Stimulated activated naive CD8-positive, alpha-beta T cell treated with anti-CD3 and anti-CD28 coated beads, Interleukin-15, amount 100 ng/mL, for 72 hours (primary cell): ENCODE measurements around the gene WDFY2.

Experiments
- ATAC-seq: fragments of 150-1000 bp; cut with Tn5 transposase; 2 replicates; pipeline ENCODE4 v1.10.0; 2021; ENCODE audit warnings: mild to moderate bottlenecking, moderate library complexity
- DNase-seq, 2 donors: peaks; one replicate each; pipeline ENCODE4 v3.0.0; 2021 to 2022
- H3K27ac Mint-ChIP-seq, 2 donors: one replicate each; pipeline ENCODE4 v1.8.0; 2022; ENCODE audit warnings: mild to moderate bottlenecking in 2 of 2, mixed read lengths in 2 of 2, moderate library complexity in 2 of 2
- H3K27me3 Mint-ChIP-seq: one replicate; pipeline ENCODE4 v1.8.0; 2022; ENCODE audit warnings: mixed read lengths
- H3K4me1 Mint-ChIP-seq: one replicate; pipeline ENCODE4 v1.8.0; 2022; ENCODE audit warnings: mild to moderate bottlenecking, mixed read lengths
- H3K4me3 Mint-ChIP-seq, 2 donors: one replicate each; pipeline ENCODE4 v1.8.0; 2022; ENCODE audit warnings: mild to moderate bottlenecking in 2 of 2, mixed read lengths in 2 of 2, moderate library complexity in 1 of 2
- H3K9me3 Mint-ChIP-seq, 2 donors: one replicate each; pipeline ENCODE4 v1.8.0; 2022; ENCODE audit warnings: mixed read lengths in 2 of 2

Gene WDFY2

DNA sequence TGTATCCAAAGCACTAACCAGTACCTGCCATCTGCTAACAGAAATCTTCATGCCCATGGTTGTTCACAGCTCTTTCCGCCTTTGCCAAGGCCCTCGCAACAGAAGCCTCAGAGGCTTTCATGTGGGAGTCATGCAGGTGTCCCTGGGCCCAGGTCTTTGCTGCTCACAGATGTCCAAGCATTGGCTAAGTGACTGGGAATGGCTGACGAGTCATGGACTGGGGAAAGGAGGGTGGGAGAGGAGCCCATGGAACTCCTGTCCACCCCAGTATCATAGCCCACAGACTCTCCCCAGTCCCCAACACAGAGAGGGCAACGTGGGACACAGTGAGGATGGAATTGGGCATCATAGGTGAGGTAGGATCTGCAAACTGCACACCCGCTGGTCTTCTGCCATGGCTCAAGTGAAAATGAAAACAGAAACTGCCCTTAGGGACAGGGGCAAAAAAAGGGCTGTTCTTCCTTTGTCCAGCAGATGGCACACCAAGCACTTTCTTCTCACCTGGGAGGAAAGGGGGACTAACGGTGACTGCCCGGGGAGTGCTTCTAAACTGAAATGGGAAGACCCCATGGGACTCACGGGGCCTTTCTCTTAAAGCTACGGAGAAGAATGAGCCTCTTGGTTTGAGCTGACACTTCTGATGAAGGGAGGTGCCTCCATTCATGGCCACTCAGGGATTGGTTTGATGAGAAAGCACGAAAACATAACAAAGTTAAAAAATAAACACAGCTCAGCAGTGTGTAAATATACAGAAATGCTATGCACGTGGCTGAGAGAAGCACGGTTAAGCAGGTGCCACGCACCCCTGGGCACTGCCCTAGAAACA is 230.8 kb downstream of the WDFY2 start:
- Mint-ChIP-seq H3K4me1 (peaks cover 94% of the 10 kb centered on the region), H3K9me3 (no peaks in the 10 kb centered on the region)
- DNase-seq: peak; percentile 77 to 82

DNA sequence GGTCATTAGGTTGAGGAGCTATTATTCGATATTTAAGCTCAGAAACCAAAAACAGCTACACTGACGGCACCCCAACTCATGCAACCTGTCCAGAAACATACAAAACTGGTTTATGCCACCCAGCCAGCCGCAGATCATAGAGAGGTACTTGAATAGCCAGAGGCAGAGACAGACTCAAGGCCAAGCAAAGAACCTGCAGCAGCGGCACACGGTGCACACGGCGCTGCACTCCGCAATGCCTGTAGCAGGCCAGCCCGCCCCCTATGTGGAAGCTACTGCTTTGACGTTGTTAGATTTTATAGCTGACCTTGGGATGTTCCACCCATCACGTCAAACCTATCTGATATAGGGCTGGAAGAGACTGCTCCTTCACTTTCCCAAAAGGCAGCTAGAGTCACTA is 231.6 kb downstream of the WDFY2 start:
- Mint-ChIP-seq H3K4me1 (peaks cover 98% of the 10 kb centered on the region), H3K9me3 (no peaks in the 10 kb centered on the region), H3K27me3 (no peaks in the 10 kb centered on the region), H3K4me3 (peak overlapping the region; percentile 60 to 79), H3K27ac (no peak overlapping the region)
- DNase-seq: no peak
- no peak for ATAC-seq

More for the DNA sequence above, 230.8 kb downstream of the WDFY2 start:
- ATAC-seq: peak; percentile 64
- H3K27ac Mint-ChIP-seq: peak overlapping the region; percentile 81 to 94
- H3K27me3 Mint-ChIP-seq: no peaks in the 10 kb centered on the region
- H3K4me3 Mint-ChIP-seq: peak overlapping the region; percentile 60 to 79

DNA sequence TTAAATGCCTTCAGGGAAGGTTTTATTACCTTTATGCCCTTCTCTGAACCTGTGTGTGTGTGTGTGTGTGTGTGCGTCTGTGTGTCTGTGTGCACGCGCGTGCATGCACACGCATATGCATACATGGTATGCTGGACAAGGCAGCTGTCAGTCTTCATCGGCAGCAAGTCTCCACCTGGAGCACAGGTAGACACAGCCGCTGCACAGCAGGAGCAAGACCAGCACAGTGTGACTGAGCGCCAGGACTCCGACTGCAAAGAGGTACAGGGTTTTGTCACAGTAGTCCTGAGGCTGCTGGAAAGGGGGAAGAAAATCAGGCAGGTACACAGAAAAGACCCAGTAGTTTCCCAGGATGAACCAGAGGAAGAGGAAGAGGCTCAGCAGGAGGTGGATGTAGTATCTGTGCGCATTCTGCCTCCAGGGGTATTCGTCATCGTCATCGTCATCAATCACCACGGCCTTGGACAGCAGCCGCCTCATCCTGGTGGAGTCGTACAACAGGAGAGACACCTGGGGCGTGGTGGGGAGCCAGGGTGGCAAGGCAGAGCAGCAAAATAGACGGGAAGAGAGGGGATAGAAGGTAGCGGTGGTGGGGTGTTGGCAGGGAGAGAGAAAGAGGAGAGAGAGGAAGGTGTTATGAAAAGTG is 232.5 kb downstream of the WDFY2 start:
- Mint-ChIP-seq H3K4me3 (peak overlapping the region in 1 of 2 donors; percentile 13), H3K4me1 (peaks cover 96% of the 10 kb centered on the region), H3K27ac (peak overlapping the region; percentile 64 to 81), H3K9me3 (no peaks in the 10 kb centered on the region), H3K27me3 (no peaks in the 10 kb centered on the region)
- no peak for ATAC-seq
- DNase-seq: no peak
